K562 (cell line): Measurements from ENCODE around the gene ADAMTS7. TPM values are rescaled to one million over a fixed set of nuclear protein-coding genes. Genes with fewer than 3 reads are reported as not detected.

Experiments used
- ATAC-seq: fragments of 200-7000 bp; cut with Tn5 transposase; 3 replicates; pipeline ENCODE4 v1.9.1; 2020; ENCODE audit warnings: moderate library complexity
- BruUV-seq: library from RNA; stranded (reverse); fragments of 400-500 nt; replicated peaks from 2 replicates; lab custom pipeline; 2021; lab: Mats Ljungman, UMichigan
- CTCF ChIA-PET: fragments of 300-600 bp; formaldehyde crosslinking; extraction: SDS; loops from one replicate; lab custom pipeline; 2021; ENCODE audit warnings: low intra/inter-chr PET ratio; lab: Yijun Ruan, JAX
- POLR2A ChIA-PET: fragments of 300-600, 350-650 bp; sonication (Branson Sonifier 250); formaldehyde crosslinking; extraction: SDS; loops from one replicate; lab custom pipeline; 2021; ENCODE audit warnings: antibody characterized with exemption, inconsistent platforms; lab: Yijun Ruan, JAX
- DNase-seq, 4 experiments: peaks; one replicate each; pipeline versions ENCODE4 v3.0.0 to v3.0.0-alpha.2; 2011 to 2018; ENCODE audit warnings: low spot score in 3 of 4, mixed read lengths in 3 of 4; ENCODE audit errors: extremely low read depth in 1 of 4
- FAIRE-seq: peaks from 2 replicates; lab custom pipeline; 2011; peaks lifted over from hg19 to GRCh38; lab: Jason Lieb, UNC
- H2AFZ ChIP-seq: 2 replicates; pipeline ENCODE4 v1.6.0; 2011; ENCODE audit warnings: low read depth, low read length, control low read depth, inconsistent platforms
- H3K27ac ChIP-seq: fragments of 200-600 bp; 3 replicates; pipeline ENCODE4 v1.8.0; 2011; ENCODE audit warnings: low read depth, mild to moderate bottlenecking, control low read depth, inconsistent platforms, low read length, moderate library complexity, mixed read lengths; ENCODE audit errors: extremely low read depth
- H3K27me3 ChIP-seq, 2 experiments: fragments of 300-600 bp in 1 of 2; 2 replicates in 1 of 2; 3 replicates in 1 of 2; pipeline versions ENCODE4 v1.6.0 to v1.8.0; 2011; ENCODE audit warnings: inconsistent platforms in 2 of 2, low read length in 2 of 2, mild to moderate bottlenecking in 1 of 2, mixed read lengths in 1 of 2, moderate library complexity in 1 of 2; ENCODE audit not compliant: control insufficient read depth in 2 of 2, insufficient read depth in 2 of 2
- H3K36me3 ChIP-seq: fragments of 300-600 bp; 3 replicates; pipeline ENCODE4 v1.8.0; 2011; ENCODE audit warnings: mild to moderate bottlenecking, low read length, inconsistent platforms; ENCODE audit not compliant: control insufficient read depth, insufficient read depth
- H3K4me1 ChIP-seq, 2 experiments: fragments of 200-600 bp in 1 of 2; replicated peaks in 1 of 2; 2 replicates in 1 of 2; 3 replicates in 1 of 2; pipeline versions ENCODE4 v1.5.1 to v1.8.0; 2011; ENCODE audit warnings: inconsistent platforms in 2 of 2, low read length in 2 of 2, mild to moderate bottlenecking in 1 of 2, mixed read lengths in 1 of 2, moderate library complexity in 1 of 2; ENCODE audit not compliant: control insufficient read depth in 2 of 2, insufficient read depth in 2 of 2
- H3K4me2 ChIP-seq: 2 replicates; pipeline ENCODE4 v1.6.1; 2011; ENCODE audit warnings: low read length, control low read depth, inconsistent platforms, mixed read lengths; ENCODE audit not compliant: insufficient read depth
- H3K4me3 ChIP-seq: fragments of 200-600 bp; sonication (generic), shearing (Covaris generic); 2 replicates; pipeline ENCODE4 v1.5.1; 2016; ENCODE audit warnings: control low read depth, inconsistent platforms
- H3K79me2 ChIP-seq: fragments of 200-600 bp; 3 replicates; pipeline ENCODE4 v1.8.0; 2011; ENCODE audit warnings: low read length, inconsistent platforms; ENCODE audit not compliant: control insufficient read depth, insufficient read depth
- H3K9ac ChIP-seq, 2 experiments: 2 replicates each; pipeline versions ENCODE4 v1.6.0 to v1.6.1; 2011; ENCODE audit warnings: low read depth in 2 of 2, low read length in 2 of 2, control low read depth in 1 of 2, inconsistent platforms in 1 of 2, mild to moderate bottlenecking in 1 of 2, mixed read lengths in 1 of 2; ENCODE audit not compliant: insufficient read depth in 1 of 2
- H3K9me1 ChIP-seq: one replicate; pipeline ENCODE4 v1.6.0; 2011; ENCODE audit warnings: inconsistent platforms, mild to moderate bottlenecking, low read length, moderate library complexity; ENCODE audit not compliant: control insufficient read depth, insufficient read depth
- H3K9me3 ChIP-seq: replicated peaks from 2 replicates; pipeline ENCODE4 v1.5.1; 2011; ENCODE audit warnings: low read depth, low read length, inconsistent platforms; ENCODE audit not compliant: control insufficient read depth, insufficient read depth
- H4K20me1 ChIP-seq: replicated peaks from 2 replicates; pipeline ENCODE4 v1.6.1; 2011; ENCODE audit warnings: low read length, inconsistent platforms, mixed read lengths; ENCODE audit not compliant: control insufficient read depth, insufficient read depth
- GABPB1 ChIP-seq: sonication (generic); formaldehyde crosslinking; IDR thresholded peaks from 2 replicates; pipeline ENCODE4 v1.8.0; 2022; ENCODE audit warnings: mild to moderate bottlenecking, missing genetic modification reagents
- JUN ChIP-seq, 2 experiments: sonication (generic) in 1 of 2; formaldehyde crosslinking in 1 of 2; IDR thresholded peaks; 2 replicates each; pipeline versions ENCODE4 v1.6.1 to v1.8.0; 2012 to 2022; ENCODE audit warnings: borderline replicate concordance in 2 of 2, mild to moderate bottlenecking in 2 of 2, improper control_type of control experiment in 1 of 2, low read depth in 1 of 2, low read length in 1 of 2, missing genetic modification reagents in 1 of 2
- KLF6 ChIP-seq: fragments of 250-450 bp; sonication (Bioruptor Pico); IDR thresholded peaks from 2 replicates; pipeline ENCODE4 v1.4.0; 2020; ENCODE audit warnings: mild to moderate bottlenecking, moderate library complexity, borderline replicate concordance
- OTX1 ChIP-seq: fragments of 450-650 bp; formaldehyde crosslinking; IDR thresholded peaks from 2 replicates; pipeline ENCODE4 v1.4.0; 2022; ENCODE audit warnings: mild to moderate bottlenecking
- RBM39 ChIP-seq: fragments of 200-400 bp; formaldehyde crosslinking; optimal IDR thresholded peaks from 2 replicates; pipeline ENCODE3; 2018; ENCODE audit warnings: low read depth, low read length
- SIN3B ChIP-seq: fragments of 450-650 bp; IDR thresholded peaks from 2 replicates; pipeline ENCODE4 v1.6.1; 2017; ENCODE audit warnings: low read depth, mild to moderate bottlenecking, moderate library complexity
- TFAM ChIP-seq: fragments of 250-450 bp; sonication (Bioruptor Pico); conservative IDR thresholded peaks from 2 replicates; pipeline ENCODE4 v1.5.0; 2021; ENCODE audit warnings: mild to moderate bottlenecking, moderate library complexity
- ZNF707 ChIP-seq: fragments of 250-450 bp; sonication (Bioruptor Pico); conservative IDR thresholded peaks from 2 replicates; pipeline ENCODE4 v1.8.0; 2022; ENCODE audit warnings: inconsistent platforms, mild to moderate bottlenecking, moderate library complexity
- ZNF780A ChIP-seq: fragments of 250-450 bp; sonication (Bioruptor Pico); IDR thresholded peaks from 2 replicates; pipeline ENCODE4 v1.5.0; 2021; ENCODE audit warnings: mild to moderate bottlenecking
- WGBS: fragments of 100-300 bp; shearing (Covaris generic); methylation state at CpG from one replicate; pipeline ENCODE4 v1.1.6; 2016; ENCODE audit warnings: low coverage, mixed read lengths; ENCODE audit not compliant: insufficient coverage; ENCODE audit errors: missing lambda C conversion rate; 5-methylcytosine and 5-hydroxymethylcytosine counted together
- in situ Hi-C: fragments of 300-500 bp; cut with MboI; formaldehyde crosslinking; loops from 4 replicates; pipeline ENCODE4 v1.15.0; 2018; ENCODE audit warnings: inconsistent platforms, mixed read lengths
- intact Hi-C: fragments of 100-400 bp; cut with micrococcal nuclease; formaldehyde crosslinking; loops from 2 replicates; pipeline ENCODE4 v1.14.2; 2022
- polyA plus RNA-seq, 8 experiments: library from polyadenylated mRNA; depleted of rRNA in 4 of 8; stranded (reverse) in 5 of 8; unstranded in 3 of 8; fragments of >200 nt; fragmentation: Nextera tagmentation in 2 of 8; fragmentation: Illumina TruSeq in 1 of 8; extraction: Ambion mirVana in 2 of 8; extraction: Trizol in 1 of 8; gene quantifications; 2 replicates each; pipeline versions ENCODE4 v1.2.1 to v1.2.3, GENCODE V29; 2011 to 2014; ENCODE audit warnings: inconsistent platforms in 1 of 8, missing spikeins in 1 of 8
- total RNA-seq, 7 experiments: library from RNA; depleted of rRNA in 6 of 7; stranded (reverse); fragments of >200 nt in 6 of 7; fragmentation: Illumina TruSeq in 2 of 7; extraction: Trizol in 2 of 7; gene quantifications; 2 replicates each; pipeline versions ENCODE4 v1.2.1 to v1.2.3, GENCODE V29; 2011 to 2021; ENCODE audit warnings: low replicate concordance in 1 of 7
- TF ChIP-seq, protein P1 (sequence below): fragments of 250-450 bp; sonication (Bioruptor Pico); IDR thresholded peaks from 2 replicates; pipeline ENCODE4 v1.4.0; 2020; ENCODE audit warnings: mild to moderate bottlenecking, moderate library complexity
- TF ChIP-seq, protein P2 (sequence below): fragments of 150-350 bp; conservative IDR thresholded peaks from 2 replicates; pipeline ENCODE4 v1.6.1; 2014; ENCODE audit warnings: low read length
- TF ChIP-seq, protein P3 (sequence below): sonication (generic); formaldehyde crosslinking; IDR thresholded peaks from 2 replicates; pipeline ENCODE4 v1.8.0; 2022; ENCODE audit warnings: mild to moderate bottlenecking, missing genetic modification reagents
- TF ChIP-seq, protein P4 (sequence below), 2 experiments: fragments of 450-650 bp in 1 of 2; sonication (generic) in 1 of 2; formaldehyde crosslinking in 1 of 2; IDR thresholded peaks in 1 of 2; conservative IDR thresholded peaks in 1 of 2; 2 replicates each; pipeline versions ENCODE4 v1.6.1 to v1.8.1; 2016 to 2023; ENCODE audit warnings: mild to moderate bottlenecking in 2 of 2, moderate library complexity in 2 of 2, inconsistent platforms in 1 of 2, missing genetic modification reagents in 1 of 2
- TF ChIP-seq, protein P5 (sequence below): fragments of 250-450 bp; sonication (Bioruptor Pico); IDR thresholded peaks from 2 replicates; pipeline ENCODE4 v1.9.0; 2021; ENCODE audit warnings: mild to moderate bottlenecking

The ADAMTS7 gene
- total and polyA plus RNA-seq, 9 of the 15 experiments (the other 6 are each of a cell fraction or from before 2014, with no cell fraction given) = 0.05 to 0.07 TPM; not detected in 7

DNA sequence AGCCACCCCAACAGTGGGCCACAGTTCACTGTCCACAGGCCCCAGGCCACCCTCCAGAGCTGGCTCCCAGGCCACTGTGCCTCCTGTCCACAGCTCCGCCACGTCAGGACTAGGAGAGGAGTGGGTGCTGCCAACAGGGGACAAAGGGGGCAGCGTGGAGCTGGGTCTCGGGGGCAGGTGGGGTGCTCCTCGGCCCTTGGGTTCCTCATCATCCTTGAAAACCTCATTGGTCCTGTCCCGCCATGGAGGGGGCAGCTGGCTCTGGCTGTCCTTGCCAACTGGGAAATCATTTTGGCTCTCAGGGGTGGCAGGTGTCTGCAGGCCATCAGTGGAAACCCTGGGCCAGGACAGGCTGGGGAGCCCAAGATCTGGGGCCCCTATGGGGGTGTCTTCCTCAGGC is 45.2 kb downstream of the ADAMTS7 start:
- H3K27ac ChIP-seq = no peak overlapping the region
- H3K27me3 ChIP-seq = peaks cover 4 to 33% of the 10 kb centered on the region in 2 experiments; a peak in 2 of 5 replicates
- H2AFZ ChIP-seq = no peak overlapping the region
- ChIA-PET POLR2A (no interaction called here), CTCF (no interaction called here)
- WGBS = 5% methylated on average over 4 of the region's 6 CpGs
- ATAC-seq (no peak), FAIRE-seq (no peak), DNase-seq (no peak)
- H3K4me2 ChIP-seq = no peak overlapping the region
- in situ Hi-C loops = no loop called here
- no peak overlapping the region for H3K4me3 ChIP-seq
- H3K79me2 ChIP-seq = no peaks in the 10 kb centered on the region
- H3K9ac ChIP-seq = no peak overlapping the region
- no peak for TF ChIP-seq ZNF780A
- TF ChIP-seq, protein P1, sequence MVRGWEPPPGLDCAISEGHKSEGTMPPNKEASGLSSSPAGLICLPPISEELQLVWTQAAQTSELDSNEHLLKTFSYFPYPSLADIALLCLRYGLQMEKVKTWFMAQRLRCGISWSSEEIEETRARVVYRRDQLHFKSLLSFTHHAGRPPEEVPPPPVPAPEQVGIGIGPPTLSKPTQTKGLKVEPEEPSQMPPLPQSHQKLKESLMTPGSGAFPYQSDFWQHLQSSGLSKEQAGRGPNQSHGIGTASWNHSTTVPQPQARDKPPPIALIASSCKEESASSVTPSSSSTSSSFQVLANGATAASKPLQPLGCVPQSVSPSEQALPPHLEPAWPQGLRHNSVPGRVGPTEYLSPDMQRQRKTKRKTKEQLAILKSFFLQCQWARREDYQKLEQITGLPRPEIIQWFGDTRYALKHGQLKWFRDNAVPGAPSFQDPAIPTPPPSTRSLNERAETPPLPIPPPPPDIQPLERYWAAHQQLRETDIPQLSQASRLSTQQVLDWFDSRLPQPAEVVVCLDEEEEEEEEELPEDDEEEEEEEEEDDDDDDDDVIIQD = no peak
- no peak for TF ChIP-seq ZNF707 (CRISPR knock-in tag)
- no peak for TF ChIP-seq GABPB1 (CRISPR knock-in tag)
- TF ChIP-seq, protein P2, sequence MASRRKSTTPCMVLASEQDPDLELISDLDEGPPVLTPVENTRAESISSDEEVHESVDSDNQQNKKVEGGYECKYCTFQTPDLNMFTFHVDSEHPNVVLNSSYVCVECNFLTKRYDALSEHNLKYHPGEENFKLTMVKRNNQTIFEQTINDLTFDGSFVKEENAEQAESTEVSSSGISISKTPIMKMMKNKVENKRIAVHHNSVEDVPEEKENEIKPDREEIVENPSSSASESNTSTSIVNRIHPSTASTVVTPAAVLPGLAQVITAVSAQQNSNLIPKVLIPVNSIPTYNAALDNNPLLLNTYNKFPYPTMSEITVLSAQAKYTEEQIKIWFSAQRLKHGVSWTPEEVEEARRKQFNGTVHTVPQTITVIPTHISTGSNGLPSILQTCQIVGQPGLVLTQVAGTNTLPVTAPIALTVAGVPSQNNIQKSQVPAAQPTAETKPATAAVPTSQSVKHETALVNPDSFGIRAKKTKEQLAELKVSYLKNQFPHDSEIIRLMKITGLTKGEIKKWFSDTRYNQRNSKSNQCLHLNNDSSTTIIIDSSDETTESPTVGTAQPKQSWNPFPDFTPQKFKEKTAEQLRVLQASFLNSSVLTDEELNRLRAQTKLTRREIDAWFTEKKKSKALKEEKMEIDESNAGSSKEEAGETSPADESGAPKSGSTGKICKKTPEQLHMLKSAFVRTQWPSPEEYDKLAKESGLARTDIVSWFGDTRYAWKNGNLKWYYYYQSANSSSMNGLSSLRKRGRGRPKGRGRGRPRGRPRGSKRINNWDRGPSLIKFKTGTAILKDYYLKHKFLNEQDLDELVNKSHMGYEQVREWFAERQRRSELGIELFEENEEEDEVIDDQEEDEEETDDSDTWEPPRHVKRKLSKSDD = no peak
- no peak for TF ChIP-seq OTX1 (CRISPR knock-in tag)
- TF ChIP-seq SIN3B = no peak
- TF ChIP-seq, protein P3, sequence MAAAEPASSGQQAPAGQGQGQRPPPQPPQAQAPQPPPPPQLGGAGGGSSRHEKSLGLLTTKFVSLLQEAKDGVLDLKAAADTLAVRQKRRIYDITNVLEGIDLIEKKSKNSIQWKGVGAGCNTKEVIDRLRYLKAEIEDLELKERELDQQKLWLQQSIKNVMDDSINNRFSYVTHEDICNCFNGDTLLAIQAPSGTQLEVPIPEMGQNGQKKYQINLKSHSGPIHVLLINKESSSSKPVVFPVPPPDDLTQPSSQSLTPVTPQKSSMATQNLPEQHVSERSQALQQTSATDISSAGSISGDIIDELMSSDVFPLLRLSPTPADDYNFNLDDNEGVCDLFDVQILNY = no peak
- no peak for TF ChIP-seq JUN (IDR thresholded peaks at IDR 0.05; ENCODE audit: borderline replicate concordance, low read depth, low read length)
- TF ChIP-seq JUN (CRISPR knock-in tag; IDR thresholded peaks at IDR 0.05; ENCODE audit: borderline replicate concordance) = no peak
- no peak for TF ChIP-seq TFAM (CRISPR knock-in tag)
- TF ChIP-seq KLF6 (CRISPR knock-in tag) = no peak
- TF ChIP-seq, protein P4, sequence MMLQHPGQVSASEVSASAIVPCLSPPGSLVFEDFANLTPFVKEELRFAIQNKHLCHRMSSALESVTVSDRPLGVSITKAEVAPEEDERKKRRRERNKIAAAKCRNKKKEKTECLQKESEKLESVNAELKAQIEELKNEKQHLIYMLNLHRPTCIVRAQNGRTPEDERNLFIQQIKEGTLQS (IDR thresholded peaks at IDR 0.05) = no peak
- TF ChIP-seq, protein P4 (CRISPR knock-in tag; conservative IDR thresholded peaks at IDR 0.05) = no peak
- TF ChIP-seq RBM39 = no peak
- TF ChIP-seq, protein P5, sequence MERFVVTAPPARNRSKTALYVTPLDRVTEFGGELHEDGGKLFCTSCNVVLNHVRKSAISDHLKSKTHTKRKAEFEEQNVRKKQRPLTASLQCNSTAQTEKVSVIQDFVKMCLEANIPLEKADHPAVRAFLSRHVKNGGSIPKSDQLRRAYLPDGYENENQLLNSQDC (CRISPR knock-in tag) = no peak
- peaks cover 0 to 17% of the 10 kb centered on the region in 2 experiments; a peak in 1 of 5 replicates for H3K4me1 ChIP-seq
- H3K36me3 ChIP-seq = no peaks in the 10 kb centered on the region
- no TSS peak for BruUV-seq
- no peaks in the 10 kb centered on the region for H3K9me3 ChIP-seq
- H4K20me1 ChIP-seq = no peaks in the 10 kb centered on the region
- intact Hi-C loops = no loop called here
- H3K9me1 ChIP-seq = no peaks in the 10 kb centered on the region
